Calu3 (cell line): Measurements from ENCODE around the gene CRABP2. TPM values are rescaled to one million over a fixed set of nuclear protein-coding genes. Genes with fewer than 3 reads are reported as not detected.

ENCODE experiments used
- BruUV-seq: library from RNA; stranded (reverse); fragments of 400-500 nt; replicated peaks from 2 replicates; lab custom pipeline; 2021; lab: Mats Ljungman, UMichigan
- CTCF ChIA-PET: fragments of 300-600 bp; sonication (Branson Sonifier 250); formaldehyde crosslinking; loops from one replicate; lab custom pipeline; 2022; ENCODE audit warnings: antibody characterized with exemption; lab: Charles Lee
- DNase-seq: peaks from one replicate; pipeline ENCODE4 v3.0.0; 2022
- H3K27ac Mint-ChIP-seq: one replicate; pipeline ENCODE4 v1.8.0; 2022; ENCODE audit warnings: mixed read lengths; ENCODE audit not compliant: unreplicated experiment
- H3K27me3 Mint-ChIP-seq: one replicate; pipeline ENCODE4 v1.8.0; 2022; ENCODE audit warnings: mixed read lengths; ENCODE audit not compliant: unreplicated experiment
- H3K36me3 Mint-ChIP-seq: one replicate; pipeline ENCODE4 v1.8.0; 2022; ENCODE audit warnings: mild to moderate bottlenecking, moderate library complexity, mixed read lengths; ENCODE audit not compliant: insufficient read depth, unreplicated experiment
- H3K4me1 Mint-ChIP-seq: one replicate; pipeline ENCODE4 v1.8.0; 2022; ENCODE audit warnings: mild to moderate bottlenecking, low read depth, mixed read lengths; ENCODE audit not compliant: unreplicated experiment
- H3K4me3 Mint-ChIP-seq: one replicate; pipeline ENCODE4 v1.8.0; 2022; ENCODE audit warnings: mild to moderate bottlenecking, low read depth, moderate library complexity, mixed read lengths; ENCODE audit not compliant: unreplicated experiment
- H3K9me3 Mint-ChIP-seq: one replicate; pipeline ENCODE4 v1.8.0; 2022; ENCODE audit warnings: low read depth, mixed read lengths; ENCODE audit not compliant: unreplicated experiment
- CTCF ChIP-seq: fragments of 200-600 bp; IDR thresholded peaks from one replicate; pipeline ENCODE4 v1.8.0; 2022; ENCODE audit warnings: antibody characterized with exemption; ENCODE audit not compliant: unreplicated experiment
- intact Hi-C: fragments of 100-400 bp; cut with micrococcal nuclease; formaldehyde crosslinking; loops from one replicate; pipeline ENCODE4 v1.10.0; 2022; ENCODE audit not compliant: unreplicated experiment
- total RNA-seq: library from RNA; stranded (reverse); gene quantifications from 2 replicates; pipeline ENCODE4 v1.2.3, GENCODE V29; 2022

The CRABP2 gene
- total RNA-seq, 1 experiment from 2014 or later = 17.6 TPM

GRCh38 chr1:156738407-156738806 is 33.0 kb upstream of the CRABP2 start:
- H3K27ac Mint-ChIP-seq = peak overlapping the region; percentile 43
- H3K9me3 Mint-ChIP-seq = no peaks in the 10 kb centered on the region
- peaks cover 78% of the 10 kb centered on the region for H3K36me3 Mint-ChIP-seq
- DNase-seq = no peak
- no TSS peak for BruUV-seq
- H3K27me3 Mint-ChIP-seq = no peaks in the 10 kb centered on the region
- H3K4me3 Mint-ChIP-seq = no peak overlapping the region
- no peak for TF ChIP-seq CTCF
- H3K4me1 Mint-ChIP-seq = peaks cover 27% of the 10 kb centered on the region
- CTCF ChIA-PET = interaction anchor here (0.9 kb wide), 1 partner anchor 35 kb away, joined by 3 read pairs; no protein-coding TSS in a partner anchor
- intact Hi-C loops = no loop called here

- no peak for DNase-seq
- BruUV-seq = no TSS peak
- Mint-ChIP-seq H3K27me3 (no peaks in the 10 kb centered on the region), H3K9me3 (no peaks in the 10 kb centered on the region), H3K4me1 (peaks cover 18% of the 10 kb centered on the region), H3K27ac (no peak overlapping the region), H3K36me3 (peaks cover 52% of the 10 kb centered on the region), H3K4me3 (no peak overlapping the region)
- intact Hi-C loops = no loop called here
- CTCF ChIA-PET = interaction anchor here (0.6 to 0.8 kb wide), 3 partner anchors 8 to 558 kb away, joined by 4 to 8 read pairs (median 5); no protein-coding TSS in a partner anchor
- TF ChIP-seq CTCF = no peak
These were observed 28.7 kb upstream of the CRABP2 start for GRCh38 chr1:156733989-156734584.

- Mint-ChIP-seq H3K9me3 (no peaks in the 10 kb centered on the region), H3K36me3 (peaks cover 13% of the 10 kb centered on the region), H3K27ac (no peak within 1 kb of the TSS), H3K4me3 (no peak within 1 kb of the TSS), H3K4me1 (peaks cover 21% of the 10 kb centered on the region), H3K27me3 (no peaks in the 10 kb centered on the region)
- peak; percentile 97 for DNase-seq
- intact Hi-C loops = loop anchor here (2.0 to 5.0 kb wide), 2 partner anchors 20 to 38 kb away; partner anchors contain the start of gene PRCC
- BruUV-seq = no TSS peak
- TF ChIP-seq CTCF = no peak
- CTCF ChIA-PET = interaction anchor here (0.6 to 5.1 kb wide), 18 partner anchors 10 to 954 kb away, joined by 3 to 199 read pairs (median 5); partner anchors contain the start of genes HDGF, INSRR, MRPL24 and NTRK1
These were observed 23.4 kb upstream of the CRABP2 start, which contains the start of gene ISG20L2 for GRCh38 chr1:156728599-156729462. ISG20L2 (minus strand) TSS chr1:156728766; CDS start chr1:156727652, 1,114 bp downstream.

- intact Hi-C loops = loop anchor here (2.0 to 5.0 kb wide), 4 partner anchors 21 to 133 kb away; partner anchors contain the start of genes NTRK1 and PRCC
- TSS peak; percentile 76 for BruUV-seq
- no peak for TF ChIP-seq CTCF
- Mint-ChIP-seq H3K4me1 (peaks cover 28% of the 10 kb centered on the region), H3K27me3 (no peaks in the 10 kb centered on the region), H3K27ac (no peak within 1 kb of the TSS), H3K9me3 (no peaks in the 10 kb centered on the region), H3K4me3 (no peak within 1 kb of the TSS), H3K36me3 (peaks cover 6% of the 10 kb centered on the region)
- DNase-seq = peak; percentile 85
- CTCF ChIA-PET = interaction anchor here (0.6 to 5.1 kb wide), 19 partner anchors 9 to 955 kb away, joined by 3 to 199 read pairs (median 5); partner anchors contain the start of genes INSRR, MRPL24, NTRK1 and PRCC
These were observed 22.7 kb upstream of the CRABP2 start, which contains the start of gene METTL25B for GRCh38 chr1:156727926-156728598. METTL25B (plus strand) TSS chr1:156728469; CDS start chr1:156729105, 636 bp downstream.
